Pancreas (tissue), 10 donors: ENCODE measurements around the gene PYGO1. TPM values are rescaled to one million over a fixed set of nuclear protein-coding genes. Genes with fewer than 3 reads are reported as not detected.

Source experiments
- ATAC-seq, 4 donors: fragments of 200-7000 bp; cut with Tn5 transposase; one replicate each; pipeline versions ENCODE4 v1.8.0 to v1.9.1; 2020; ENCODE audit warnings: mild to moderate bottlenecking in 4 of 4, moderate library complexity in 4 of 4
- DNase-seq, 6 donors: peaks; one replicate each; pipeline ENCODE4 v3.0.0-alpha.2; 2020
- FAIRE-seq: peaks from 2 replicates; lab custom pipeline; 2012; peaks lifted over from hg19 to GRCh38; lab: Jason Lieb, UNC
- H3K27ac ChIP-seq, 4 donors: fragments of 200-600 bp; sonication (generic); 1 replicate in 3 of 4; 2 replicates in 1 of 4; pipeline versions ENCODE4 v1.5.0 to v1.8.0; 2020
- H3K27me3 ChIP-seq, 4 donors: fragments of 200-600 bp; one replicate each; pipeline ENCODE4 v1.8.0; 2021
- H3K36me3 ChIP-seq, 3 donors: fragments of 200-600 bp; sonication (generic) in 1 of 3; one replicate each; pipeline versions ENCODE4 v1.5.0 to v1.8.0; 2020 to 2021
- H3K4me1 ChIP-seq, 3 donors: fragments of 200-600 bp; one replicate each; pipeline ENCODE4 v1.8.0; 2021
- H3K4me3 ChIP-seq, 4 donors: fragments of 200-600 bp; sonication (generic) in 2 of 4; one replicate each; pipeline versions ENCODE4 v1.5.0 to v1.8.0; 2020 to 2021
- H3K9me3 ChIP-seq, 4 donors: fragments of 200-600 bp; one replicate each; pipeline ENCODE4 v1.8.0; 2021
- WGBS, 2 donors: extraction: QIAGEN DNeasy Blood & Tissue Kit; methylation state at CpG; one replicate each; pipeline ENCODE4 v1.1.7; 2013; 5-methylcytosine and 5-hydroxymethylcytosine counted together
- intact Hi-C, 3 donors: fragments of 100-400 bp; cut with DNase I; formaldehyde crosslinking; loops; one replicate each; pipeline versions ENCODE4 v1.11.1 to v1.14.2; 2022
- polyA plus RNA-seq, 2 donors: library from polyadenylated mRNA; stranded (reverse); fragments of 200-250 nt; gene quantifications; one replicate each; pipeline ENCODE4 v1.2.3, GENCODE V29; 2013
- total RNA-seq, 6 donors: library from RNA; stranded (reverse); fragmentation: NEBNext Ultra II Directional in 4 of 6; extraction: Animal tissue kit (Norgen Biotek cat#: 25700) in 4 of 6; gene quantifications; one replicate each; pipeline versions ENCODE4 v1.2.1 to v1.2.4, GENCODE V29; 2021 to 2023
- TF ChIP-seq, protein P1 (sequence below), 4 donors: fragments of 200-600 bp; sonication (generic) in 3 of 4; IDR thresholded peaks; one replicate each; pipeline versions ENCODE4 v1.5.0 to v1.8.0; 2021; ENCODE audit warnings: antibody characterized with exemption in 4 of 4
- donor health status: healthy with polysubstance abuse.
- donor health status: DM: no; HTN: no; CAD: no; lungs with moderate emphysema.
- donor health status: DM: no; HTN: no; CAD: no.
- donor health status: control.
- donor health status: control.
- donor health status: Bipolar disorder and iron deficiency.
- donor health status: DM: yes; HTN: yes; CAD: no.
- donor health status: DM: no; HTN: no; CAD: no.
- donor health status: DM: no; HTN: no; CAD: no.
- donor health status: DM: yes; HTN: yes; CAD: no.

PYGO1 gene
- total and polyA plus RNA-seq, 8 donors = 0.34 to 2.3 (median 2.0) TPM

- Histone ChIP-seq H3K4me3 (no peak overlapping the region), H3K4me1 (no peaks in the 10 kb centered on the region), H3K27me3 (no peaks in the 10 kb centered on the region), H3K27ac (no peak overlapping the region), H3K36me3 (no peaks in the 10 kb centered on the region), H3K9me3 (no peaks in the 10 kb centered on the region)
- ATAC-seq = no peak
- TF ChIP-seq, protein P1, sequence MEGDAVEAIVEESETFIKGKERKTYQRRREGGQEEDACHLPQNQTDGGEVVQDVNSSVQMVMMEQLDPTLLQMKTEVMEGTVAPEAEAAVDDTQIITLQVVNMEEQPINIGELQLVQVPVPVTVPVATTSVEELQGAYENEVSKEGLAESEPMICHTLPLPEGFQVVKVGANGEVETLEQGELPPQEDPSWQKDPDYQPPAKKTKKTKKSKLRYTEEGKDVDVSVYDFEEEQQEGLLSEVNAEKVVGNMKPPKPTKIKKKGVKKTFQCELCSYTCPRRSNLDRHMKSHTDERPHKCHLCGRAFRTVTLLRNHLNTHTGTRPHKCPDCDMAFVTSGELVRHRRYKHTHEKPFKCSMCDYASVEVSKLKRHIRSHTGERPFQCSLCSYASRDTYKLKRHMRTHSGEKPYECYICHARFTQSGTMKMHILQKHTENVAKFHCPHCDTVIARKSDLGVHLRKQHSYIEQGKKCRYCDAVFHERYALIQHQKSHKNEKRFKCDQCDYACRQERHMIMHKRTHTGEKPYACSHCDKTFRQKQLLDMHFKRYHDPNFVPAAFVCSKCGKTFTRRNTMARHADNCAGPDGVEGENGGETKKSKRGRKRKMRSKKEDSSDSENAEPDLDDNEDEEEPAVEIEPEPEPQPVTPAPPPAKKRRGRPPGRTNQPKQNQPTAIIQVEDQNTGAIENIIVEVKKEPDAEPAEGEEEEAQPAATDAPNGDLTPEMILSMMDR (IDR thresholded peaks at IDR 0.05) = no peak
- DNase-seq = no peak
- 63 to 73% methylated on average over 6 of the region's 6 CpGs for WGBS, 2 donors
- intact Hi-C loops = no loop called here
- no peak for FAIRE-seq
These were observed 11.2 kb downstream of the PYGO1 start for GRCh38 chr15:55576943-55577342.

DNA sequence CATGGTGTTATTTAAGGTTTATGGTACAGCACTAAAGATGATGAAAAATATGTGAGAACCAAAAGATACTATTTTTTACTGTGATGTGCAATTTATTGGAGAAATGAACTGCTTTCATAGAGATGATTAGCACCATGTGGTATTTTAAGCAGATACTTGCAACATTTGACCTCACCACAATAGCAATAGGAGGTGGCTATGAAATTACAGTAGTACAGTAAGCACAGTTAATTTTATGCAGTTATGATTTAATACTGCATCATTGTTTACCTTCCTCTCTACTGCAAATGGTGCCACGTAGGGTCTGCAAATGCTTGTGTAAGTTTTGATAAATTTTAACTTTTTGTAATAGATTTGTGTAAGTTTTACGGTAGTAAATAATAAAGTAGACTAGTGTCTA lies 14.0 kb downstream of the PYGO1 start:
- Histone ChIP-seq H3K27ac (no peak overlapping the region), H3K9me3 (no peaks in the 10 kb centered on the region), H3K36me3 (no peaks in the 10 kb centered on the region), H3K4me3 (no peak overlapping the region), H3K27me3 (no peaks in the 10 kb centered on the region), H3K4me1 (no peaks in the 10 kb centered on the region)
- no peak for DNase-seq
- WGBS, 2 donors = 61 to 91% methylated on average over 2 of the region's 2 CpGs
- FAIRE-seq = no peak
- intact Hi-C loops = no loop called here
- TF ChIP-seq, protein P1 (IDR thresholded peaks at IDR 0.05) = no peak
- no peak for ATAC-seq

DNA sequence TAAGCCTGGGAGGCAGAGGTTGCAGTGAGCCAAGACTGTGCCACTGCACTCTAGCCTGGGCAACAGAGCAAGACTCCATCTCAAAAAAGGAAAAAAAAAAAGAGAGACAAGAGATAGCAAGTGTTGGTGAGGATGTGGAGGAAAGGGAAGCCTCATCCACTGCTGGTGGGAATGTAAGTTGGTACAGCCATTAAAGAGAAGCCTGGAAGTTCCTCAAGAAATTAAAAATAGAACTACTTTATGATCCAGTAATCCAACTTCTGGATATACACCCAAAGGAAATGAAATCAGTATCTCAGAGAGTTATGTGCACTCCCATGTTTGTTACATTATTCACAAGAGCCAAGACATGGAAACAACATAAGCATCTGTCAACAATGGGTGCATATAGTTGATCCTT lies 14.9 kb downstream of the PYGO1 start:
- H3K36me3 ChIP-seq = no peaks in the 10 kb centered on the region
- H3K4me3 ChIP-seq = no peak overlapping the region
- no peaks in the 10 kb centered on the region for H3K4me1 ChIP-seq
- TF ChIP-seq, protein P1 (IDR thresholded peaks at IDR 0.05) = no peak
- H3K27me3 ChIP-seq = no peaks in the 10 kb centered on the region
- intact Hi-C loops = no loop called here
- FAIRE-seq (no peak), DNase-seq (no peak), ATAC-seq (no peak)
- H3K27ac ChIP-seq = no peak overlapping the region
- no peaks in the 10 kb centered on the region for H3K9me3 ChIP-seq

- no peak overlapping the region for H3K4me3 ChIP-seq
- no peaks in the 10 kb centered on the region for H3K36me3 ChIP-seq
- DNase-seq = no peak
- TF ChIP-seq, protein P1 (IDR thresholded peaks at IDR 0.05) = no peak
- ATAC-seq = no peak
- no peaks in the 10 kb centered on the region for H3K9me3 ChIP-seq
- no peak for FAIRE-seq
- 95 to 98% methylated on average over 2 of the region's 2 CpGs for WGBS, 2 donors
- H3K27me3 ChIP-seq = no peaks in the 10 kb centered on the region
- H3K4me1 ChIP-seq = no peaks in the 10 kb centered on the region
- intact Hi-C loops = no loop called here
- H3K27ac ChIP-seq = no peak overlapping the region
These were observed 23.6 kb downstream of the PYGO1 start for GRCh38 chr15:55564347-55565145.

- DNase-seq (no peak), ATAC-seq (no peak), FAIRE-seq (no peak)
- Histone ChIP-seq H3K27me3 (no peaks in the 10 kb centered on the region), H3K4me1 (no peaks in the 10 kb centered on the region), H3K9me3 (no peaks in the 10 kb centered on the region), H3K4me3 (no peak overlapping the region), H3K27ac (no peak overlapping the region), H3K36me3 (no peaks in the 10 kb centered on the region)
- TF ChIP-seq, protein P1 (IDR thresholded peaks at IDR 0.05) = no peak
- intact Hi-C loops = no loop called here
- 81 to 83% methylated on average over 3 of the region's 3 CpGs for WGBS, 2 donors
These were observed 25.5 kb downstream of the PYGO1 start for GRCh38 chr15:55562601-55563000.
